ENCODE results near the gene ME3. TPM values are rescaled to one million over a fixed set of nuclear protein-coding genes. Genes with fewer than 3 reads are reported as not detected.

ME3 gene
- total RNA-seq, 1 experiment from 2014 or later: 83.8 TPM

- Histone ChIP-seq H4K20me1 (ENCODE audit: low read length) (no peaks in the 10 kb centered on the region), H3K27ac (ENCODE audit: low read length) (no peak overlapping the region), H3K4me1 (ENCODE audit: insufficient read depth, low read length) (peaks cover 6% of the 10 kb centered on the region), H3K27me3 (ENCODE audit: low read length) (no peaks in the 10 kb centered on the region), H3K79me2 (ENCODE audit: low read length) (no peaks in the 10 kb centered on the region), H3K9me3 (ENCODE audit: low read length) (no peaks in the 10 kb centered on the region), H3K4me3 (ENCODE audit: low read length) (no peak overlapping the region), H3K9ac (ENCODE audit: low read length) (no peak overlapping the region), H3F3A (ENCODE audit: low read length, unreplicated experiment) (no peaks in the 10 kb centered on the region), H3K36me3 (ENCODE audit: low read depth, low read length) (no peaks in the 10 kb centered on the region), H3K4me2 (ENCODE audit: low read length) (no peak overlapping the region), H3K9me2 (replicated peaks; ENCODE audit: low read length) (no peaks in the 10 kb centered on the region), H2AFZ (ENCODE audit: low read length) (no peak overlapping the region)
- ChIA-PET CTCF (no interaction called here), POLR2A (ENCODE audit: unreplicated experiment) (no interaction called here)
- BruUV-seq (replicated peaks): no TSS peak
- TF ChIP-seq EZH2 (IDR thresholded peaks at IDR 0.05; ENCODE audit: low read length, unreplicated experiment) (no peak), CTCF (conservative IDR thresholded peaks at IDR 0.05; ENCODE audit: low read depth, low read length) (no peak), EZH2phosphoT487 (IDR thresholded peaks at IDR 0.05; ENCODE audit: borderline replicate concordance, low read length) (no peak)
- DNase-seq: peak; percentile 31
- ATAC-seq: no peak; the same call in 1 of the 2 replicates
- intact Hi-C loops (cut with micrococcal nuclease): no loop called here
These were observed 113.0 kb downstream of the ME3 start for GRCh38 chr11:86559311-86559945.

GRCh38 chr11:86558841-86559240 lies 113.6 kb downstream of the ME3 start:
- Histone ChIP-seq H3K36me3 (ENCODE audit: low read depth, low read length) (no peaks in the 10 kb centered on the region), H4K20me1 (ENCODE audit: low read length) (no peaks in the 10 kb centered on the region), H3K27ac (ENCODE audit: low read length) (no peak overlapping the region), H3K4me3 (ENCODE audit: low read length) (no peak overlapping the region), H2AFZ (ENCODE audit: low read length) (no peak overlapping the region), H3K27me3 (ENCODE audit: low read length) (no peaks in the 10 kb centered on the region), H3K4me1 (ENCODE audit: insufficient read depth, low read length) (peaks cover 6% of the 10 kb centered on the region), H3K79me2 (ENCODE audit: low read length) (no peaks in the 10 kb centered on the region), H3K9me2 (replicated peaks; ENCODE audit: low read length) (no peaks in the 10 kb centered on the region), H3K9ac (ENCODE audit: low read length) (no peak overlapping the region), H3K4me2 (ENCODE audit: low read length) (no peak overlapping the region), H3F3A (ENCODE audit: low read length, unreplicated experiment) (no peaks in the 10 kb centered on the region), H3K9me3 (ENCODE audit: low read length) (no peaks in the 10 kb centered on the region)
- ChIA-PET CTCF (no interaction called here), POLR2A (ENCODE audit: unreplicated experiment) (no interaction called here)
- intact Hi-C loops (cut with micrococcal nuclease): no loop called here
- DNase-seq (no peak), ATAC-seq (no peak)
- no TSS peak for BruUV-seq (replicated peaks)
- no peak for TF ChIP-seq EZH2phosphoT487 (IDR thresholded peaks at IDR 0.05; ENCODE audit: borderline replicate concordance, low read length)
- TF ChIP-seq CTCF (conservative IDR thresholded peaks at IDR 0.05; ENCODE audit: low read depth, low read length): no peak
- TF ChIP-seq EZH2 (IDR thresholded peaks at IDR 0.05; ENCODE audit: low read length, unreplicated experiment): no peak

- H3F3A ChIP-seq (ENCODE audit: low read length, unreplicated experiment): no peaks in the 10 kb centered on the region
- TF ChIP-seq EZH2 (IDR thresholded peaks at IDR 0.05; ENCODE audit: low read length, unreplicated experiment) (no peak), CTCF (conservative IDR thresholded peaks at IDR 0.05; ENCODE audit: low read depth, low read length) (no peak), EZH2phosphoT487 (IDR thresholded peaks at IDR 0.05; ENCODE audit: borderline replicate concordance, low read length) (no peak)
- H4K20me1 ChIP-seq (ENCODE audit: low read length): no peaks in the 10 kb centered on the region
- H3K9me2 ChIP-seq (replicated peaks; ENCODE audit: low read length): no peaks in the 10 kb centered on the region
- no peak overlapping the region for H2AFZ ChIP-seq (ENCODE audit: low read length)
- H3K36me3 ChIP-seq (ENCODE audit: low read depth, low read length): no peaks in the 10 kb centered on the region
- no peak for ATAC-seq
- no TSS peak for BruUV-seq (replicated peaks)
- H3K27me3 ChIP-seq (ENCODE audit: low read length): no peaks in the 10 kb centered on the region
- ChIA-PET POLR2A (ENCODE audit: unreplicated experiment) (no interaction called here), CTCF (no interaction called here)
- H3K4me2 ChIP-seq (ENCODE audit: low read length): no peak overlapping the region
- H3K4me1 ChIP-seq (ENCODE audit: insufficient read depth, low read length): peaks cover 6% of the 10 kb centered on the region
- intact Hi-C loops (cut with micrococcal nuclease): no loop called here
- no peak overlapping the region for H3K27ac ChIP-seq (ENCODE audit: low read length)
- no peak overlapping the region for H3K4me3 ChIP-seq (ENCODE audit: low read length)
- no peaks in the 10 kb centered on the region for H3K79me2 ChIP-seq (ENCODE audit: low read length)
- no peak for DNase-seq
- H3K9ac ChIP-seq (ENCODE audit: low read length): no peak overlapping the region
- no peaks in the 10 kb centered on the region for H3K9me3 ChIP-seq (ENCODE audit: low read length)
These were observed 114.2 kb downstream of the ME3 start for GRCh38 chr11:86558207-86558606.
